Smooth muscle cell (in vitro differentiated cells): ENCODE data around the gene AP4M1. TPM values are rescaled to one million over a fixed set of nuclear protein-coding genes. Genes with fewer than 3 reads are reported as not detected.

ENCODE experiments used
- DNase-seq: peaks from one replicate; lab custom pipeline; 2025; ENCODE audit not compliant: unreplicated experiment; lab: John Stamatoyannopoulos, UW
- H2AFZ ChIP-seq: fragments of 200-600 bp; sonication (generic); 2 replicates; pipeline ENCODE4 v1.6.0; 2016; ENCODE audit warnings: antibody characterized with exemption, low read depth, mild to moderate bottlenecking
- H3F3A ChIP-seq: fragments of 200-600 bp; sonication (generic); 2 replicates; pipeline ENCODE4 v1.6.0; 2017; ENCODE audit warnings: antibody characterized with exemption, low read depth
- H3K27ac ChIP-seq: fragments of 200-600 bp; sonication (generic); 2 replicates; pipeline ENCODE4 v1.5.1; 2016; ENCODE audit warnings: low read depth, mild to moderate bottlenecking
- H3K27me3 ChIP-seq: fragments of 200-600 bp; sonication (generic); 2 replicates; pipeline ENCODE4 v1.6.1; 2016; ENCODE audit warnings: low read depth, mild to moderate bottlenecking
- H3K36me3 ChIP-seq: fragments of 200-600 bp; sonication (generic); 2 replicates; pipeline ENCODE4 v1.5.1; 2016; ENCODE audit warnings: low read depth
- H3K4me1 ChIP-seq: fragments of 200-600 bp; sonication (generic); 2 replicates; pipeline ENCODE4 v1.5.1; 2016; ENCODE audit warnings: low read depth
- H3K4me2 ChIP-seq: fragments of 200-600 bp; sonication (generic); 2 replicates; pipeline ENCODE4 v1.6.0; 2016; ENCODE audit warnings: mild to moderate bottlenecking
- H3K4me3 ChIP-seq: fragments of 200-600 bp; sonication (generic); 2 replicates; pipeline ENCODE4 v1.5.1; 2016; ENCODE audit warnings: mild to moderate bottlenecking
- H3K79me2 ChIP-seq: fragments of 200-600 bp; sonication (generic); 2 replicates; pipeline ENCODE4 v1.6.0; 2016; ENCODE audit warnings: low read depth, mild to moderate bottlenecking
- H3K9ac ChIP-seq: fragments of 200-600 bp; sonication (generic); 2 replicates; pipeline ENCODE4 v1.6.0; 2016; ENCODE audit warnings: low read depth
- H3K9me3 ChIP-seq: fragments of 200-600 bp; sonication (generic); replicated peaks from 2 replicates; pipeline ENCODE4 v1.5.1; 2016; ENCODE audit warnings: low read depth
- H4K20me1 ChIP-seq: fragments of 200-600 bp; sonication (generic); 2 replicates; pipeline ENCODE4 v1.6.0; 2016; ENCODE audit warnings: low read depth
- CTCF ChIP-seq: fragments of 200-600 bp; sonication (generic); IDR thresholded peaks from 2 replicates; pipeline ENCODE4 v1.5.1; 2017; ENCODE audit warnings: borderline replicate concordance, mild to moderate bottlenecking, antibody characterized with exemption; ENCODE audit not compliant: insufficient read depth, poor library complexity, severe bottlenecking
- WGBS: methylation state at CpG from one replicate; pipeline ENCODE4 v1.1.7; 2016; ENCODE audit warnings: low lambda C conversion rate; 5-methylcytosine and 5-hydroxymethylcytosine counted together
- polyA plus RNA-seq: library from polyadenylated mRNA; unstranded; fragments of >200 nt; fragmentation: Nextera tagmentation; extraction: Ambion mirVana; gene quantifications from 2 replicates; pipeline ENCODE4 v1.2.1, GENCODE V29; 2016
- total RNA-seq: library from RNA; depleted of rRNA; stranded (reverse); fragments of >200 nt; gene quantifications from 2 replicates; pipeline ENCODE4 v1.2.3, GENCODE V29; 2014

The AP4M1 gene
- total and polyA plus RNA-seq, 2 experiments from 2014 or later: 16.9 to 18.0 TPM

DNA sequence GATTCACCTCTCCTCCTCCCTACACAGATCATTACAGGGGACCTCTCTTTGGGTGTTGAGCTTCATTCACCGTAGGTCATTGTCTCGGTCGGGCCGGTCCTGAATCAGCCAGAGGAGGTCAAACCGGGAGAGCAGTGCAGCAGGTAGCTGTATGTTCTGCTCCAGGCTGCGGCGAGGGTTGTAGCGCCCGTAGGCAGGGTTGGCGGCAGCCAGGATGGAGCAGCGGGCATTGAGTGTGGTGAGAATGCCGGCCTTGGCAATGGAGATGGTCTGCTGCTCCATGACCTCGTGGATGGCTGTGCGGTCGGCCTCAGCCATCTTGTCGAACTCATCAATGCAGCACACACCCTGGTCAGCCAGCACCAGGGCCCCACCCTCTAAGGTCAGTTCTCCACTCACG is 5.7 kb upstream of the AP4M1 start:
- H2AFZ ChIP-seq: no peak overlapping the region
- peaks cover 25% of the 10 kb centered on the region for H3K79me2 ChIP-seq
- no peaks in the 10 kb centered on the region for H3K9me3 ChIP-seq
- no peak for DNase-seq
- H3K4me3 ChIP-seq: no peak overlapping the region
- TF ChIP-seq CTCF: no peak
- H3K9ac ChIP-seq: no peak overlapping the region
- H3K27ac ChIP-seq: no peak overlapping the region
- 95% methylated on average over 13 of the region's 17 CpGs for WGBS
- no peak overlapping the region for H3K4me2 ChIP-seq
- no peaks in the 10 kb centered on the region for H3K27me3 ChIP-seq
- H3K4me1 ChIP-seq: peaks cover 15% of the 10 kb centered on the region
- peaks cover 19% of the 10 kb centered on the region for H3K36me3 ChIP-seq
- H3F3A ChIP-seq: peaks cover 26% of the 10 kb centered on the region
- peaks cover 9% of the 10 kb centered on the region for H4K20me1 ChIP-seq

DNA sequence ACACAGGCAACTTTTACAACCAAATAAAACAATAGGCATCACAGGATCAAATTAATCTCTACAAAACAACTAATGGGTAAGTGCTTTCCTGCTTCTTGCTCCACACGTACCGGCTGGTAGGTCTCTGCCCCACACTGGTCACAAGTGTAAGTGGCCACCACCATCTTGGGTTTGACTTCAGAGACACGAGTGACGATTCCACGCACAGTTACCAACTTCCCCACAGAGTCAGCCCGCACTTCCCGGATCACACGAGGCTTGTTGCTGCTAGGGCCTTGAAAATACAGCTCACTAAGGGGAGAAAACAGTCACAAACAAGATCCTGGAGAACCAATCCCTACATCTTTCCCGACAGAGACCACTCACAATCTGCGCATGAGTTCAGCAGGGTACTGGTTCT is 2.5 kb upstream of the AP4M1 start:
- Histone ChIP-seq H3K4me3 (no peak overlapping the region), H3K27me3 (no peaks in the 10 kb centered on the region), H3K79me2 (peaks cover 25% of the 10 kb centered on the region), H3K4me2 (no peak overlapping the region), H2AFZ (no peak overlapping the region), H3K9ac (no peak overlapping the region), H3K27ac (peak overlapping the region; percentile 11), H3K4me1 (peaks cover 15% of the 10 kb centered on the region), H3F3A (peaks cover 11% of the 10 kb centered on the region), H3K36me3 (peaks cover 19% of the 10 kb centered on the region), H3K9me3 (no peaks in the 10 kb centered on the region), H4K20me1 (peaks cover 14% of the 10 kb centered on the region)
- no peak for DNase-seq
- TF ChIP-seq CTCF: no peak
- 94% methylated on average over 10 of the region's 10 CpGs for WGBS

DNA sequence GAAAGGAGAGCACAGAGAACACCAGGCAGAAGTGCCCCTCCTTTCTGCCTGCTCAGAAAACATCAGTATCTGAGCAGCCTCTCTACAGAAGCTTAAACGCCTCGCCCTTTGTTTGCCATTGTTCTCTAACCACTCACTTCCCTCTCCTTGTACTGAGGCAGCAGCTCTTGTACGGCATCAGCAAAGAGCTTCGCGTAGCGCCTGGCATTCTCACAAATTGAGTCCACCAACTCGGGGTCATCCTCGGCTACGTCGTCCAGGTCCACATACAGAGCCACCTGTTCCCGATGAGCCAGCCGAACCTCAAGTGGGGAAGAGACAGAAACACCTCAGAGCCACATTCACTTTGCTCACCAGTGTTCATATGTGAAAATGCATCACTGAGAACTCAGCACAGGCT is 2.0 kb upstream of the AP4M1 start:
- Histone ChIP-seq H3F3A (peaks cover 11% of the 10 kb centered on the region), H3K4me1 (peaks cover 15% of the 10 kb centered on the region), H3K79me2 (peaks cover 25% of the 10 kb centered on the region), H3K4me3 (peak overlapping the region; percentile 93), H3K27ac (no peak overlapping the region), H3K36me3 (peaks cover 19% of the 10 kb centered on the region), H3K4me2 (peak overlapping the region; percentile 100), H2AFZ (no peak overlapping the region), H3K9ac (peak overlapping the region; percentile 97), H3K27me3 (no peaks in the 10 kb centered on the region), H4K20me1 (peaks cover 14% of the 10 kb centered on the region), H3K9me3 (no peaks in the 10 kb centered on the region)
- DNase-seq: no peak
- no peak for TF ChIP-seq CTCF
- 92% methylated on average over 12 of the region's 12 CpGs for WGBS

DNA sequence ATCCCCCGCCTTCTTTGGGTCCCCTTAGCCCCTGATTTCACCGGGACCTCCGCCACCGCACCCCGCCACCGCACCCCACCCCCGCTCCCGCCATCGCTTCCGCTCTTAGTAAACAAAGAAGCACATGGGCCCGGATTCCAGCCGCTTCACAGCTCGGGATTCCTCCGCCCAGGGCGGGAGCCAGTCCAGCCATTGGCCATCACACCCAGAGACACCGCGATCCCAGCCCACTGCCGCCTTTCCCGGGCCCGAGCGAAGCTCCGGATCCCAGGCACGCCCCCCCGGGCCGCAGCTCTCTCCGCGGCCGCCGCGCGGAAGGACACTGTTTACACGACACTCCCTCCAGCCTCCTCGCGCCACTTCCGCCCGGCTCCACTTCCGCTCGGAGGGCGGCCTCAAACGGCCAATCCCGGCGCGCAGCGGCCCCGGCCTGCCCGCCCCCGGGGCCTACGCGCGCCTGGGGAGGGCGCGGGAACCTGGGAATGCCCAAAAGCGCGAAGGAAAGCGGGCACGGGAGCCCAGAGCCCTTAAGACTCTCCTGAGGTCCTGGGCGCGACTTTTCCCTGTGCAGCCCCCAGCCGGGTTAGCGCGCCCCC is 925 bp upstream of the AP4M1 start:
- Histone ChIP-seq H3K79me2 (peaks cover 25% of the 10 kb centered on the region), H3K4me1 (peaks cover 15% of the 10 kb centered on the region), H3F3A (peaks cover 11% of the 10 kb centered on the region), H3K4me3 (peak overlapping the region; percentile 93), H3K4me2 (peak overlapping the region; percentile 100), H3K9ac (peak overlapping the region; percentile 97), H4K20me1 (peaks cover 14% of the 10 kb centered on the region), H3K27me3 (no peaks in the 10 kb centered on the region), H3K9me3 (no peaks in the 10 kb centered on the region), H2AFZ (no peak overlapping the region), H3K36me3 (peaks cover 19% of the 10 kb centered on the region), H3K27ac (peak overlapping the region; percentile 99)
- no peak for TF ChIP-seq CTCF
- DNase-seq: peak; percentile 86
- whole genome bisulfite sequencing: 1% methylated on average over 57 of the region's 61 CpGs
